Ramos (cell line): ENCODE results near the gene PDE1A.

Experiments used
- in situ Hi-C: fragments of 300-500 bp; cut with MboI; formaldehyde crosslinking; loops from one replicate; pipeline ENCODE4 v1.14.3; 2022; ENCODE audit warnings: low sequenced_read_pairs; ENCODE audit not compliant: unreplicated experiment

The PDE1A gene

GRCh38 chr2:182163878-182164277 is 263.0 kb downstream of the PDE1A start:
- in situ Hi-C loops: no loop called here

DNA sequence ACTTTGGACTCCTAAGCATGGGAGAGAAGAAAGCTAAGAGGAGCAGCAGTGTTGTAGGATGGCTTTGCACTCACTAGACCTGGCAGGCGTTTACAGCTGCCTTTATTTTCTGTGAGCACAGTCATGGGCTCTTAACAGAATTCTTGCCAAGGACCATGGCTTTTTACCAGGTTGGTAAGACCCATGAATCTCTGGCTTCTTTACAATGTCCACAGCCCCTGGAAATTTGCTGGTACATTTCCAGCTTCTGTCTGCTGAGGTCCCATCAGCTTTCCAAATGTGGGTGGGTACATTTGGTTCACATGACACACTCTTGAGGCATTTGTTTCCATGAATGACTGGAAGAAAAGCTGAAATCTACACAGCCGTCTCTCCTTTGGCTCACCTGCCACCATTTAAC is 278.5 kb downstream of the PDE1A start:
- in situ Hi-C loops: no loop called here

DNA sequence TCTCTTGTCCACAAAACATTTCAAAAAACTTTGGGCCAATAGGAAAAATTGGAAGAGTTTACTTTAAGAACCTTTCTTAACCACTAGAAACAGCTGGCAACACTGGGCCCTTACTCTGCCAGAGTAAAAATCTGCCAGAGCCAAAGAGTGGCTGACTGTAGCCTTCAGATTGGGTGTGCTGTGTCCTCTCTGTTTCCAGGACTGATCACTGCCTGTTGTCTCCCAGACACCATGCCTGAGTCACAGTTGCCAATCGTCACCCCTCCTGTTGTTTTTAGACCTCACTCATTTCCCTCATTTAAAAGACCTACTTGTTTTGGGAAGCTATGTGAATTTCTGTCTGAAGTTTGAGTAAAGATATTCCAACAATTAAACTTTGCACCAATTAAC is 282.1 kb downstream of the PDE1A start:
- in situ Hi-C loops: no loop called here

GRCh38 chr2:182144041-182144775 is 282.6 kb downstream of the PDE1A start:
- in situ Hi-C loops: no loop called here

DNA sequence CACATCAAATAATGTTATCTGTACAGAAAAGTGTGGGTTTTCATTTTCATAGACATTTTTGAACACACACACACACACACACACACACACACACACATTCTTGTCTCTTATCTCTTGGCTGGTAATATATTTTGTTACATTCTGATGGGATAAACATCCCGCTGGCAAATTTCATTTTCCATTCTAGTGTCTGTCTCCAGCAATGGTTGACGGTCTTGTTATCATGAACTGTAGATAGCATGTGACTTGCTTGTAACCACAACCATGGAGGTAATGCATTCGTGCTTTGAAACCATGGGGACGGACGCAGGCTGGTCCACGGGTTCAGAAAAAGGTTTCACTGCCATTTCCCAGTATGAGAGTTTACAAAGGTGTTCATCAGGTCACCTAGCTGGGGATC is 284.8 kb downstream of the PDE1A start:
- in situ Hi-C loops: no loop called here

DNA sequence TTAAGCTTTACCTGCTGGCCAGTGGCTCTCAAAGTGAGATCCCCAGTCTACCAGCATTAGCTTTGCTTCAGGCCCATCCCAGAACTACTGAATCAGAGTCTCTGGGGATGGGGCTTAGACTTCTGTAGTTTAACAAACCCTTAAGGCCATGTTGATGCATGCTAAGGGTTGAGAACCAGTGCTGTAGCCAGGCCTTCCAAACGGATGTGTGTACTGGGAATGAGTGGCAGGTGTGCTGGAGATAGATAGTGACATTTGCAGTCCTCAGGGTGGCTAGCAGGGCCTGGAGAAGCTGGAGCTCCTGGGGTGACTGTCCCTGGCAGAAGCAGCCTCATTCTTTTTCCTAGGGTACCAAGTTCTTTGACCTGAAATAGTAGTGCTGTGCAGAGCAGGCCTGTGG is 292.6 kb downstream of the PDE1A start:
- in situ Hi-C loops: no loop called here

GRCh38 chr2:182133195-182133891 is 293.5 kb downstream of the PDE1A start:
- in situ Hi-C loops: no loop called here

- in situ Hi-C loops: no loop called here
These were observed 294.2 kb downstream of the PDE1A start for GRCh38 chr2:182132605-182133004.

DNA sequence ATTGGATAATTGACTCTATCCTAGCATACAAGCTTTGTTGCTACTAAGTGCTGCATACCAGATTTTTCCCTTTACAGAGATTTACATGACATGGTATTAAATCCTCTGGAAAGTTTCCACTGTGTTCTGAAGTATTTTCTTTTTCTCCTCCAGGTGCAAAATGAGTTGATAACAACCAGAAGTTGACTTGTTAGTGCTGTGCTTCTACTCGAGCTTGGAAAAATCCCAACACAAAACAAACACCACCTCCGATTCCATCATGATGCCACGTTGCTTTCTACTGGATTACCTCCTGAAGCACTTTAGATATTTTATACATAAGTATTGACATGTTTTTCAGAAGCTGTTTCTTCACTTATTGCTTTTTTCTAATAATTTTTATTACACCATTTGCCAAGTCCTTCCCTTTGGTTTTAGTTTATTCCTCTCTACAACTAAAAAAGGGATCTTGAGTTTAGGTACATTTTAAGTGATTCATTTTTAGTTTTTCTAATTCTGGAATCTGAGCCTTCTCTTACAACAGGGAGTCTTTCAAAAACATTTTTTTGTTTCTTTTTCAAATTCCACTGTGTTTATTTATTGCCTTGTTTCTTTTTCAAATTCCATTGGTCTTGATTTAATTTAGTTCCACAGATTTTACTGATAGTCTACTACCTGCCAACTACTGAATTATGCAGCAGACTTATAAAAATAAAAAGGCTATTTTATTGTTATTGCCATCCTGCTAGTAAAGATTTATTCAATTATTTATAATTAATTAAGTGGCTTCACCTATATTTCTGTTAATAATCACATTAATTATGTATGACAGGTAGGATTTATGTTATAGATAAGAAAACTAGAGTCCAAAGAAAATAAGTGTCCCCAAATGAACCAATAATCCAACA is 297.8 kb downstream of the PDE1A start:
- in situ Hi-C loops: no loop called here

GRCh38 chr2:182117196-182117595 is 309.6 kb downstream of the PDE1A start:
- in situ Hi-C loops: no loop called here

DNA sequence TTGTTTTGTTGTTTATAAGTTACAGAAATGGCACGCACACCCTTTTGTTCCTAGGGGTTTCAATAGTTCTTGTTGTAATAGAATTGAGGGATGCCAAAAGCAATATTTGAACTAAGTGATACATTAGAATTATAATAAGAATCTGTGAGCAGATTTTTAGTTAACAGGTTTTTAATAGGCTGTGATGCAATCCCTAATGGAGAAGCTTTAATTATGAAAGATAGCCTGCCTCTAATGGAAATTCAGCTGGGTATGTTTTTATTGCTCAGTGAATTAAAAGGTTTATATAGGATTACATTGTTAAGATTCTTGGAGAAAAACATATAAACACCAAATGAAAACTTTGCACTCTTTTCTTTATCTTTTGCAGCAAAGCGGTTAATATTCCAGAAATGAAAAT is 310.1 kb downstream of the PDE1A start:
- in situ Hi-C loops: no loop called here

- in situ Hi-C loops: no loop called here
These were observed 311.6 kb downstream of the PDE1A start for GRCh38 chr2:182115258-182115657.

GRCh38 chr2:182113334-182113733 is 313.5 kb downstream of the PDE1A start:
- in situ Hi-C loops: no loop called here

DNA sequence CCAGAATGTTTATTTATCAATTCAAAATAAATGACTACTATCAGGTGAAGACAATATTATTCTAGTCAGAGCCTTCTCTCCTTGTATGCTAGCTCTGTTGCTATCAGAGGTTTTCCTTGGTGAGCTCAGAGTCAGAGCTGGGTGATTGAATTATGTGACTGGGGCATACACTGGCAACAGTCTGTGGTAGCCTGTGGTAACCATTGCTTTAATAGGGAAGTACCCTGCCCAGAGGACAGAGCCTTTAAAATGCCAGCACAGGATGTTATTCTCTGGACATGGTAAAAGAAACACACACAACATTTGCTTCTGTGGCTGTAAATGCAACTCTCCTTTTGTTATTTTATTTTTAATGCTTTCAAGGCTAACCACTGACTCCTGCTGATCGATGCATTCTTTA is 316.5 kb downstream of the PDE1A start:
- in situ Hi-C loops: no loop called here

- in situ Hi-C loops: no loop called here
These were observed 323.3 kb downstream of the PDE1A start for GRCh38 chr2:182103526-182103925.

- in situ Hi-C loops: no loop called here
These were observed 325.6 kb downstream of the PDE1A start for GRCh38 chr2:182101263-182101662.

GRCh38 chr2:182098648-182099047 is 328.2 kb downstream of the PDE1A start:
- in situ Hi-C loops: no loop called here

- in situ Hi-C loops: no loop called here
These were observed 329.2 kb downstream of the PDE1A start for GRCh38 chr2:182097571-182098164.

DNA sequence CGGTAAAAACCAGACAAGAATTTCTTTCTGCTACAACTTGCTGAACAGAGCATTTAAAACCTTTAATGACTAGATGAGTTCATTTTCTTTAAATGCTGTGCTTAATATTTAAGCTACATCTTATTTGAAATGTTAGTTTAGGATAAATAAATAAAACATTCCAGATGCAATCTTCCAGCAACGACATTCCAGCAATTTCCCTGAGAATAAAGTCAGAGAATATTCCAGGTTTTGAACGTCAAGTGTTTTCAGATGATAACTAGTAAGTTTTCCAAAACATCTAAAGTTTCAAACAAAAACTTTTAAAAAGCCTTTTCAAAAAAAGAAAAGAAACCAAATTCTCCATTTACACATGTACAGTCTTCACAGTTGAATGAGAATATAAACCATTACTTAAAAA is 336.4 kb downstream of the PDE1A start:
- in situ Hi-C loops: no loop called here
